Endothelial cell of umbilical vein (primary cell): Measurements from ENCODE around the gene CBFA2T3. TPM values are rescaled to one million over a fixed set of nuclear protein-coding genes. Genes with fewer than 3 reads are reported as not detected.

ENCODE experiments used
- BruUV-seq: library from RNA; stranded (reverse); fragments of 400-500 nt; replicated peaks from 2 replicates; lab custom pipeline; 2021; lab: Mats Ljungman, UMichigan
- CTCF ChIA-PET: fragments of 300-600, 350-600 bp; sonication (Branson Sonifier 250); formaldehyde crosslinking; loops from one replicate; lab custom pipeline; 2021; ENCODE audit warnings: antibody characterized with exemption, inconsistent platforms; lab: Charles Lee
- POLR2A ChIA-PET: fragments of 300-600, 350-600 bp; sonication (Branson Sonifier 250); formaldehyde crosslinking; loops from one replicate; lab custom pipeline; 2021; ENCODE audit warnings: antibody characterized with exemption, inconsistent platforms; lab: Charles Lee
- DNase-seq: peaks from one replicate; pipeline ENCODE4 v3.0.0-alpha.2; 2011; ENCODE audit warnings: low read depth, low spot score
- FAIRE-seq: peaks from 2 replicates; lab custom pipeline; 2011; peaks lifted over from hg19 to GRCh38; lab: Jason Lieb, UNC
- H2AFZ ChIP-seq: 2 replicates; pipeline ENCODE4 v1.6.0; 2012; ENCODE audit warnings: low read depth, low read length, control low read depth, inconsistent platforms
- H3K27ac ChIP-seq: 2 replicates; pipeline ENCODE4 v1.5.1; 2011; ENCODE audit warnings: low read depth, mild to moderate bottlenecking, control low read depth, low read length, moderate library complexity; ENCODE audit not compliant: insufficient read depth
- H3K27me3 ChIP-seq, 2 experiments: 2 replicates each; pipeline versions ENCODE4 v1.6.0 to v1.6.1; 2011; ENCODE audit warnings: low read length in 2 of 2, mixed read lengths in 1 of 2; ENCODE audit not compliant: control insufficient read depth in 2 of 2, insufficient read depth in 2 of 2
- H3K36me3 ChIP-seq, 2 experiments: 2 replicates in 1 of 2; 3 replicates in 1 of 2; pipeline ENCODE4 v1.5.1; 2011; ENCODE audit warnings: low read length in 2 of 2, mild to moderate bottlenecking in 1 of 2, moderate library complexity in 1 of 2; ENCODE audit not compliant: control insufficient read depth in 2 of 2, insufficient read depth in 2 of 2; ENCODE audit errors: extremely low read depth in 1 of 2
- H3K4me1 ChIP-seq: 3 replicates; pipeline ENCODE4 v1.5.1; 2011; ENCODE audit warnings: mild to moderate bottlenecking, low read length; ENCODE audit not compliant: control insufficient read depth, insufficient read depth; ENCODE audit errors: extremely low read depth
- H3K4me2 ChIP-seq: 2 replicates; pipeline ENCODE4 v1.6.1; 2011; ENCODE audit warnings: low read length, control low read depth, mixed read lengths; ENCODE audit not compliant: insufficient read depth
- H3K4me3 ChIP-seq, 3 experiments: fragments of 200-600 bp in 1 of 3; sonication (generic), shearing (Covaris generic) in 1 of 3; replicated peaks in 1 of 3; 2 replicates each; pipeline ENCODE4 v1.5.1; 2011 to 2016; ENCODE audit warnings: control low read depth in 3 of 3, low read length in 3 of 3, mild to moderate bottlenecking in 2 of 3, inconsistent platforms in 1 of 3, low read depth in 1 of 3, moderate library complexity in 1 of 3; ENCODE audit not compliant: insufficient read depth in 1 of 3
- H3K79me2 ChIP-seq: 2 replicates; pipeline ENCODE4 v1.6.0; 2012; ENCODE audit warnings: low read length, inconsistent platforms; ENCODE audit not compliant: control insufficient read depth, insufficient read depth
- H3K9ac ChIP-seq: replicated peaks from 2 replicates; pipeline ENCODE3; 2011; ENCODE audit warnings: low read length, control low read depth; ENCODE audit not compliant: insufficient read depth; ENCODE audit errors: extremely low read depth
- H3K9me1 ChIP-seq: replicated peaks from 3 replicates; pipeline ENCODE4 v1.6.0; 2011; ENCODE audit warnings: mild to moderate bottlenecking, low read length; ENCODE audit not compliant: control insufficient read depth, insufficient read depth; ENCODE audit errors: extremely low read depth
- H3K9me3 ChIP-seq: replicated peaks from 2 replicates; pipeline ENCODE4 v1.5.1; 2012; ENCODE audit warnings: low read length, inconsistent platforms; ENCODE audit not compliant: control insufficient read depth, insufficient read depth
- H4K20me1 ChIP-seq: replicated peaks from 2 replicates; pipeline ENCODE3; 2011; ENCODE audit warnings: mild to moderate bottlenecking, low read length; ENCODE audit not compliant: control insufficient read depth, insufficient read depth; ENCODE audit errors: extremely low read depth
- CTCF ChIP-seq, 2 donors: IDR thresholded peaks; 1 replicate in 1 of 2; 2 replicates in 1 of 2; pipeline ENCODE4 v1.5.1; 2011; ENCODE audit warnings: low read length in 2 of 2, mild to moderate bottlenecking in 2 of 2, moderate library complexity in 2 of 2, control low read depth in 1 of 2, inconsistent platforms in 1 of 2, low read depth in 1 of 2; ENCODE audit not compliant: insufficient read depth in 1 of 2; ENCODE audit errors: extremely low read depth in 1 of 2
- EZH2 ChIP-seq: IDR thresholded peaks from 2 replicates; pipeline ENCODE4 v1.6.1; 2012; ENCODE audit warnings: borderline replicate concordance, low read depth, mild to moderate bottlenecking, moderate library complexity, low read length, inconsistent platforms; ENCODE audit not compliant: severe bottlenecking
- FOS ChIP-seq: IDR thresholded peaks from 2 replicates; pipeline ENCODE4 v1.6.1; 2011; ENCODE audit warnings: mild to moderate bottlenecking, low read length, moderate library complexity, borderline replicate concordance; ENCODE audit not compliant: insufficient read depth
- GATA2 ChIP-seq: IDR thresholded peaks from 2 replicates; pipeline ENCODE4 v1.7.0; 2011; ENCODE audit warnings: low read depth, mild to moderate bottlenecking, moderate library complexity, mixed read lengths, low read length; ENCODE audit not compliant: insufficient read length, insufficient read depth
- JUN ChIP-seq: IDR thresholded peaks from 2 replicates; pipeline ENCODE4 v1.6.1; 2011; ENCODE audit warnings: borderline replicate concordance, low read depth; ENCODE audit not compliant: insufficient read length, insufficient read depth
- MAX ChIP-seq: IDR thresholded peaks from 2 replicates; pipeline ENCODE4 v1.6.1; 2011; ENCODE audit not compliant: insufficient read depth, insufficient read length
- MYC ChIP-seq: IDR thresholded peaks from one replicate; pipeline ENCODE4 v1.6.1; 2011; ENCODE audit warnings: mild to moderate bottlenecking, low read depth, low read length
- POLR2A ChIP-seq: IDR thresholded peaks from 2 replicates; pipeline ENCODE4 v1.6.1; 2012; ENCODE audit warnings: low read depth, mild to moderate bottlenecking, control low read depth, low read length
- POLR2AphosphoS5 ChIP-seq: IDR thresholded peaks from 2 replicates; pipeline ENCODE4 v1.6.1; 2012; ENCODE audit warnings: low read depth, mild to moderate bottlenecking, control low read depth, low read length, moderate library complexity; ENCODE audit not compliant: insufficient read depth
- dilution Hi-C: fragments of 300-500 bp; cut with MboI; formaldehyde crosslinking; loops from one replicate; pipeline ENCODE4 v1.15.0; 2019; ENCODE audit warnings: low sequenced_read_pairs; ENCODE audit not compliant: extremely low pct_ligation_motif_present
- intact Hi-C: fragments of 100-400 bp; cut with micrococcal nuclease; formaldehyde crosslinking; loops from one replicate; pipeline ENCODE4 v1.10.0; 2022
- polyA plus RNA-seq, 4 experiments: library from polyadenylated mRNA; depleted of rRNA in 3 of 4; stranded (reverse) in 3 of 4; unstranded in 1 of 4; fragments of >200 nt; gene quantifications; 2 replicates each; pipeline versions ENCODE4 v1.2.1 to v1.2.3, GENCODE V29; 2011 to 2012; ENCODE audit warnings: missing spikeins in 1 of 4
- total RNA-seq: library from RNA; stranded (reverse); gene quantifications from 2 replicates; pipeline ENCODE4 v1.2.3, GENCODE V29; 2021

The CBFA2T3 gene
- total and polyA plus RNA-seq, 2 donors (not counting 3 experiments of a cell fraction or from before 2014, with no cell fraction given) = not detected

DNA sequence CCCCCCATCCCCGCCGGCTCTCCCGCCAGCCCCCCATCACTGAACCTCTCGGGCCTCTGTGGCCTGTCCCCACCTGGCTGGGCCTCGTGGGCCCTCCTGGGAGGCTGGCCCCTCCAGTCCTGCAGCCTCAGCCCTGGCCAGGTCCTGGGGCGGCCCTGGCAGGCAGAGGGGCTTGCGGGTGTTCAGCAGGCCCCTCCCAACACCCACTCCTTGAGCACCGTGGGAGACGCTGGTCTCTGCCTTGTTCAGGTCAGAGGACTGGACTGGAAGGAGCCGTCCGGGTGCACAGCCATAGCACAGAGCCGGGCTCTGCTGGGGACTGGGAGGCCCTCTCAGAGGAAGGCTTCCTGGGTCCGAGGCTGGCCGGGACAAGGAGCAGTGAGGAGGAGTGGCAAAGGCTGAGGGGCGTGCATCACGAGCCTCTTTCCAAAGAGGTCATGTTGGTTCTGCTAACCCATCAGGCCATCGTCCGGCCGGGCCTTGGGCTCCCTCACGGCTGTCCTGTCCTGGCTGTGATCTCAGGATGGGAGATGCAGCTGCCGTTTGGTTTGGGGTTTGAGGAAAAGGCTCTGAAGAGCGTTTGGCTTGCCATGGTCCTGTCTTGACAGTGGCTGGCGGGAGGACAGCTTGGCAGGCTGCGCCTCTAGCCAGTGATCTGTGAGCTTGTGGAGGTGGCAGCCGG, 104.2 kb downstream of the CBFA2T3 start:
- H3K79me2 ChIP-seq = no peaks in the 10 kb centered on the region
- H3K9me3 ChIP-seq = no peaks in the 10 kb centered on the region
- no peaks in the 10 kb centered on the region for H3K9me1 ChIP-seq
- no peak for TF ChIP-seq JUN
- no peak for TF ChIP-seq MAX
- no peak for TF ChIP-seq MYC
- TF ChIP-seq CTCF (IDR thresholded peaks at IDR 0.05; ENCODE audit: extremely low read depth in 1 of 2, insufficient read depth in 1 of 2, low read depth in 1 of 2, low read length in 2 of 2) = no peak
- TF ChIP-seq FOS = no peak
- TF ChIP-seq GATA2 = no peak
- no peak for TF ChIP-seq POLR2A
- TF ChIP-seq POLR2AphosphoS5 = no peak
- no peak for TF ChIP-seq EZH2
- H3K4me1 ChIP-seq = no peaks in the 10 kb centered on the region
- intact Hi-C loops (no loop called here), dilution Hi-C loops (no loop called here)
- ChIA-PET CTCF (interaction anchor here (1.0 kb wide), 1 partner anchor 15 kb away, joined by 3 read pairs; the partner anchor contains the start of gene TRAPPC2L), POLR2A (no interaction called here)
- no peak overlapping the region for H3K27ac ChIP-seq
- no peak for FAIRE-seq
- no peak for DNase-seq
- no peaks in the 10 kb centered on the region for H3K27me3 ChIP-seq
- no peak overlapping the region for H3K4me3 ChIP-seq
- H3K4me2 ChIP-seq = no peak overlapping the region
- no peak overlapping the region for H3K9ac ChIP-seq
- no peaks in the 10 kb centered on the region for H3K36me3 ChIP-seq
- no peak overlapping the region for H2AFZ ChIP-seq
- no TSS peak for BruUV-seq
- H4K20me1 ChIP-seq = no peaks in the 10 kb centered on the region
